Measurements from ENCODE around the gene TMEM14C.

Gene TMEM14C

GRCh38 chr6:10771371-10771894 lies 48.6 kb downstream of the TMEM14C start:
- ATAC-seq: no peak

- ATAC-seq: no peak
These were observed 55.4 kb downstream of the TMEM14C start for GRCh38 chr6:10778230-10778629.

- no peak for ATAC-seq
These were observed 56.2 kb downstream of the TMEM14C start for GRCh38 chr6:10779076-10779475.
